Thymus (tissue), 11 donors: Measurements from ENCODE around the gene DNAH6. TPM values are rescaled to one million over a fixed set of nuclear protein-coding genes. Genes with fewer than 3 reads are reported as not detected.
"Not testable (repeated sequence)": the region's sequence is repeated elsewhere in the genome, so short reads cannot be mapped to it uniquely, and the experiment has no call there.

Experiments used
- DNase-seq, 9 donors: peaks; one replicate each; pipeline ENCODE4 v3.0.0-alpha.2; 2013; ENCODE audit warnings: low spot score in 9 of 9, low read depth in 6 of 9, missing footprints in 1 of 9
- H3K27ac ChIP-seq, 2 donors: one replicate each; pipeline ENCODE4 v1.5.1; 2013; ENCODE audit warnings: control low read depth in 1 of 2, low read depth in 1 of 2, low read length in 1 of 2, mild to moderate bottlenecking in 1 of 2, moderate library complexity in 1 of 2
- H3K27me3 ChIP-seq, 2 donors: one replicate each; pipeline ENCODE4 v1.5.1; 2013; ENCODE audit warnings: low read length in 1 of 2; ENCODE audit not compliant: control insufficient read depth in 2 of 2, insufficient read depth in 1 of 2
- H3K36me3 ChIP-seq, 2 donors: one replicate each; pipeline ENCODE4 v1.5.1; 2013; ENCODE audit warnings: low read length in 1 of 2, mild to moderate bottlenecking in 1 of 2, moderate library complexity in 1 of 2; ENCODE audit not compliant: control insufficient read depth in 2 of 2, insufficient read depth in 2 of 2
- H3K4me1 ChIP-seq, 2 donors: one replicate each; pipeline ENCODE4 v1.5.1; 2013; ENCODE audit warnings: low read length in 2 of 2; ENCODE audit not compliant: control insufficient read depth in 2 of 2, insufficient read depth in 2 of 2
- H3K4me3 ChIP-seq, 2 donors: one replicate each; pipeline ENCODE4 v1.5.1; 2013; ENCODE audit warnings: low read length in 2 of 2, control low read depth in 1 of 2, mild to moderate bottlenecking in 1 of 2
- H3K9me3 ChIP-seq, 2 donors: one replicate each; pipeline ENCODE4 v1.5.1; 2013; ENCODE audit warnings: low read length in 1 of 2, mild to moderate bottlenecking in 1 of 2; ENCODE audit not compliant: control insufficient read depth in 2 of 2, insufficient read depth in 1 of 2
- WGBS: extraction: QIAGEN DNeasy Blood & Tissue Kit; methylation state at CpG from one replicate; pipeline ENCODE4 v1.1.7; 2013; 5-methylcytosine and 5-hydroxymethylcytosine counted together
- polyA plus RNA-seq: library from polyadenylated mRNA; stranded (reverse); fragments of 200-250 nt; gene quantifications from one replicate; pipeline ENCODE4 v1.2.3, GENCODE V29; 2013
- total RNA-seq: library from RNA; stranded (reverse); fragments of 120-200 nt; gene quantifications from one replicate; pipeline ENCODE4 v1.2.4, GENCODE V29; 2013
- donor health status: healthy.

The DNAH6 gene
- total and polyA plus RNA-seq, 2 donors = 0.57 to 0.66 TPM

GRCh38 chr2:84856787-84857186 lies 340.5 kb downstream of the DNAH6 start:
- Histone ChIP-seq H3K27ac (peak overlapping the region in 1 of 2 donors; percentile 67), H3K36me3 (no peaks in the 10 kb centered on the region), H3K4me3 (no peak overlapping the region), H3K4me1 (peaks cover 4 to 8% of the 10 kb centered on the region in 2 donors), H3K9me3 (no peaks in the 10 kb centered on the region), H3K27me3 (no peaks in the 10 kb centered on the region)
- DNase-seq = no peak
- WGBS = 82% methylated on average over 6 of the region's 6 CpGs

GRCh38 chr2:84857566-84857965 lies 341.3 kb downstream of the DNAH6 start:
- Histone ChIP-seq H3K36me3 (no peaks in the 10 kb centered on the region), H3K9me3 (no peaks in the 10 kb centered on the region), H3K4me1 (peaks cover 0 to 8% of the 10 kb centered on the region in 2 donors), H3K4me3 (no peak overlapping the region), H3K27ac (no peak overlapping the region), H3K27me3 (no peaks in the 10 kb centered on the region)
- WGBS = 95% methylated on average over 5 of the region's 5 CpGs
- DNase-seq = no peak

GRCh38 chr2:84858123-84858522 lies 341.8 kb downstream of the DNAH6 start:
- Histone ChIP-seq H3K9me3 (no peaks in the 10 kb centered on the region), H3K27ac (no peak overlapping the region), H3K4me3 (no peak overlapping the region), H3K4me1 (peaks cover 0 to 8% of the 10 kb centered on the region in 2 donors), H3K36me3 (no peaks in the 10 kb centered on the region), H3K27me3 (no peaks in the 10 kb centered on the region)
- no peak for DNase-seq
- WGBS = 82% methylated on average over 3 of the region's 3 CpGs

GRCh38 chr2:84858937-84859336 lies 342.6 kb downstream of the DNAH6 start:
- Histone ChIP-seq H3K36me3 (no peaks in the 10 kb centered on the region), H3K27me3 (no peaks in the 10 kb centered on the region), H3K4me3 (no peak overlapping the region), H3K27ac (peak overlapping the region in 1 of 2 donors; percentile 43), H3K9me3 (no peaks in the 10 kb centered on the region), H3K4me1 (peaks cover 0 to 8% of the 10 kb centered on the region in 2 donors)
- no peak for DNase-seq
- WGBS = 62% methylated on average over 3 of the region's 3 CpGs

GRCh38 chr2:84861539-84861938 lies 345.2 kb downstream of the DNAH6 start:
- no peaks in the 10 kb centered on the region for H3K9me3 ChIP-seq
- H3K27me3 ChIP-seq = no peaks in the 10 kb centered on the region
- no peak for DNase-seq
- 92% methylated on average over 6 of the region's 6 CpGs for WGBS
- H3K4me1 ChIP-seq = peaks cover 0 to 11% of the 10 kb centered on the region in 2 donors
- H3K36me3 ChIP-seq = no peaks in the 10 kb centered on the region
- no peak overlapping the region for H3K4me3 ChIP-seq
- H3K27ac ChIP-seq = peak overlapping the region in 1 of 2 donors; percentile 15

GRCh38 chr2:84862006-84862405 lies 345.7 kb downstream of the DNAH6 start:
- H3K4me3 ChIP-seq = no peak overlapping the region
- no peak for DNase-seq
- no peaks in the 10 kb centered on the region for H3K36me3 ChIP-seq
- no peaks in the 10 kb centered on the region for H3K27me3 ChIP-seq
- no peaks in the 10 kb centered on the region for H3K9me3 ChIP-seq
- 97% methylated on average over 6 of the region's 6 CpGs for WGBS
- peaks cover 0 to 7% of the 10 kb centered on the region in 2 donors for H3K4me1 ChIP-seq
- no peak overlapping the region for H3K27ac ChIP-seq

- DNase-seq = peak in 1 of 9 donors; percentile 56
- 84% methylated on average over 6 of the region's 6 CpGs for WGBS
These were observed 349.0 kb downstream of the DNAH6 start for GRCh38 chr2:84865181-84865783.

GRCh38 chr2:84866122-84866521 lies 349.8 kb downstream of the DNAH6 start:
- no peak overlapping the region for H3K4me3 ChIP-seq

More at GRCh38 chr2:84865181-84865783, 349.0 kb downstream of the DNAH6 start:
- Histone ChIP-seq H3K27me3 (no peaks in the 10 kb centered on the region), H3K4me1 (peaks cover 0 to 7% of the 10 kb centered on the region in 2 donors), H3K9me3 (no peaks in the 10 kb centered on the region), H3K36me3 (no peaks in the 10 kb centered on the region), H3K27ac (no peak overlapping the region), H3K4me3 (no peak overlapping the region)

GRCh38 chr2:84868327-84868726 lies 352.0 kb downstream of the DNAH6 start:
- not testable (repeated sequence) for H3K4me3 ChIP-seq, H3K27me3 ChIP-seq, H3K9me3 ChIP-seq, H3K36me3 ChIP-seq, H3K27ac ChIP-seq, H3K4me1 ChIP-seq, DNase-seq
- WGBS = 95% methylated on average over 2 of the region's 4 CpGs

More at GRCh38 chr2:84866122-84866521, 349.8 kb downstream of the DNAH6 start:
- WGBS = 87% methylated on average over 3 of the region's 3 CpGs
- H3K27me3 ChIP-seq = no peaks in the 10 kb centered on the region
- H3K4me1 ChIP-seq = peaks cover 0 to 7% of the 10 kb centered on the region in 2 donors
- H3K9me3 ChIP-seq = no peaks in the 10 kb centered on the region
- no peaks in the 10 kb centered on the region for H3K36me3 ChIP-seq
- H3K27ac ChIP-seq = no peak overlapping the region
- no peak for DNase-seq
